GM19397 (cell line): ENCODE data around the gene RHEB.

Experiments used
- ATAC-seq: cut with Tn5 transposase; IDR thresholded peaks from one replicate; pipeline ENCODE4 v1.9.1; 2021; ENCODE audit warnings: mild to moderate bottlenecking, moderate library complexity; ENCODE audit not compliant: unreplicated experiment

The RHEB gene, protein sequence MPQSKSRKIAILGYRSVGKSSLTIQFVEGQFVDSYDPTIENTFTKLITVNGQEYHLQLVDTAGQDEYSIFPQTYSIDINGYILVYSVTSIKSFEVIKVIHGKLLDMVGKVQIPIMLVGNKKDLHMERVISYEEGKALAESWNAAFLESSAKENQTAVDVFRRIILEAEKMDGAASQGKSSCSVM

DNA sequence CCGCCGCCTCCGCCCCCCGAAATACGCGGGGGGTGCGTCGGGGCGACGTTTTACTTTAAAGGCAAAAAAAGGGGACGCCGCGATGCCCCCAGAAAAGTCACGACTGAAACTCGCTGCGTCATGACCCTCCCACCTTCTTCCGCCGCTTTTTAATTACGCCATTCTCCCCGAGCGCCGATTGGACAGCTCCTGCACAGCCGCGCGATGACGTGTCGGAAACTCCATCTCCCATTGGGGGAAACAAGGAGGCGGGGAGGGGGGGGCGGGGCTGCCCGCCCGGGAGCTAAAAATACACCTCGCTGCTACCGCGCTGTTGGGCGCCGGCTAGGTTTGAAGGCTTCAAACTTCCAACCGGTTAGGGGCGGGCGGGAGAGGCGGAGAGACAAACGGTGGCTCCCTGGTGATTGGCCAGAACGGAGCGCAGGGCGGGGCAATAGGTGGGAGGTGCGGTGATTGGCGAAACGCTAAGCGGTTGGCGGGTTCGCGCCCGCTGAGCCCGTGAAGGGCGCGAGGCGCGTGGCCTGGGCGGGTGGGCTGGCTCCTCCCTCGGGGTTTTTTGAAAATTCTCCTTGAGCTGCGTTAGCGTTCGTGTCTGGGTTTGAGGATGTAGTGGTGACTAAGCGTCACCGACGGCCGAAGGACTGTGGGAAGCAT lies at the start of gene RHEB:
TSS of gene RHEB (minus strand) at position 131 of the 654 bp plus-strand sequence. CDS start 384 bp downstream, outside the sequence.
- ATAC-seq, result peak; percentile 71

DNA sequence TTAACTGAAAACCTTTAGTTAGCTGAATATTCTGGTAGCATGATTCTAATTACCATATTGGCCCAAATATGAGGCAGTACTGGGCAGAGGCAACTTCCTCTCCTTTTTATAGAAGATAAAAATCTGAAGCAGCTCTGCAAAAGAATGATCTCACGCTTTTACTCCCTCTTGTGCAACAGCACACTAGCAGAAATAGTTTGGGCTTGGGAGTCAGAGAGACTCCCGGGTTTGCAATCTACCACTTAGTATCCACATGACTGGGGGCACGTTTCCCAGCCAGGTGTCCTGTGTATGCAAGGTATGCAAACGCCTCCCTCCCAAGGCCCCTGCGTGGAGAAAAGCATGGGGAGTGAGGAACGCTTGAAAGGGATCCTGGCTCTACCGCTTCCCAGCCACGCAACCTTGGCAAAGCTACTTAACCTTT lies 47.2 kb upstream of the RHEB start:
- ATAC-seq, result no peak

DNA sequence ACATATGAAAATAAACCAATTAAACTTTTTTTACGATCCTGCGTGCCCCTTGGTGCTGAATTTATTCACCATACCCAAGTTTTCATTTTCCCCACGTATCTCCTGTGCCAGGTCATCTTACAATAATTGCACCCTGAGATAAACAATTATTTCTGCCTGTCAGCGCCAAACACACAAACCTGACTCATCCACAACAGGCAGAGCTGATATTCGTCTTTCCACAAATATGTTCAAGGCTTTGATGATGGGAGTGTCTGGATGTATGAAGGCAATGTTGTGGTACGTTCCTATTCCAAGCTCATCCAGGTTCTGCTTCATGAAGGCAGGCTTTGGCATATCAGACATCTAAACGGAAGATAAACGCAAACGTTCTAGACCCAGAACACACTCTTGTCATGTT lies 45.8 kb upstream of the RHEB start:
- no peak for ATAC-seq

DNA sequence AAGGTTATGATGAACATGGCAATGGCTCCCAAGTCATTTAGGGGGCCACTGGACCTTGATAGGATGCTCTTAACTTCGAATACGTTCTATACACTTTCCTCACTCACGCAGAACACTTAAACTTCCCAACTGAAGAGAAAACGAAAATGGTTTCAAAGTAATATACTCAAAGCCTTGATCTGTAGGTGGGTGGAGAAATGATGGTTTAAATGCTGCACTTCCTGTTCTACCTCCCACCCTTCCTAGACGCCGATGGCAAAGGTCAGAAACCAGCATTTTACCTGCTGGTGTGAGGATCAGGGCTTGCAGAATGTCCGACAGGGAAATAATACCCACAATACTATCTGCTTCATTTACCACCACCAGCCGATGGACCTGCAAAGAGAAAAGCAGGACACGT lies 40.5 kb upstream of the RHEB start:
- no peak for ATAC-seq

DNA sequence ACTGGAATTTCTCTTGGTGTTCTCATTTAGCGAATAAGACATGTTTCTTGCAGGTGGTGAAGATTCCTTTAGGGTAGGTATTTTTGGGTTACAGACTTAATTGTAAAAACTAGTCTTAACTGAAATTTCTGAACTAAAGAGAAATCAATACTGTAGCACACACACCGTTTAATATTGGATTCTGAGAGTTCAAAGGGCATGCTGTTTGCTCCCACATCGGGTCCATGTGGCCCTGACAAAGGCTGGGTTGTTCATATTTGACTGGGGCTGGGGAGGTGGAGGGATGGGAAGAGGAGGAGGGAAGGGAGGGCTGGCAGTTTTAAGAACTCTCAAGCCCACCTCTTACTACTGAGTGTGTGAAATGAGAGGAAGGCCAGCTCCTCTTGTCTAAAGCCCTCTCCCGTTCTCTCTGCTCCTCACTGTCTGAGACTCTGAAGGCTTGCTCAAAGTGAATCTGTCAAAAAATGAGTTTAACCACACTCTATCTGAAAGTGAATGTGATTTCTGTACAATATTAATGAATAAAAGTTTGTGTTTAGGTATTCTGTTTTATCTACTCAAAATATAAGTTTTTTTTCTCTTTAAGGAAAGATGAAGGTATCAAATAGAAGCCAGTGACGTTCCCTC lies 40.0 kb upstream of the RHEB start:
- no peak for ATAC-seq

DNA sequence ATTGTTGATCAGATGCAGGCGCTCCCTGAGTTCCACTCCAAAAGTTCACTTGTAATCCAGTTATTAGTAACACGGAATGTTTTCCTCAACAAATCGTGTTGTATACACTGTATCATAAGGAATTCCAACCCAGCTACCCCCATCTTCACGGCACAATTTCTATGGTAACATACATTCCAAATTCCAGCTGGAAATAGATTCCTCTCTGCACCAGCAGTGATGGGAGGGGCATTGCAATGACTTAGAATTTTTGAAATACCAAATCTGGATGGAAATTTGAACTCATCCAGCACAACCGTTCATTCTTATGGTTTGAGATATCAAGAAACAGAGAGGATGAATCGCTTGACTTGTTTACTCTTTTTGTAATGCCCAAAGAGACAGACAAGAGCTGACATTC lies 38.9 kb upstream of the RHEB start:
- no peak for ATAC-seq

DNA sequence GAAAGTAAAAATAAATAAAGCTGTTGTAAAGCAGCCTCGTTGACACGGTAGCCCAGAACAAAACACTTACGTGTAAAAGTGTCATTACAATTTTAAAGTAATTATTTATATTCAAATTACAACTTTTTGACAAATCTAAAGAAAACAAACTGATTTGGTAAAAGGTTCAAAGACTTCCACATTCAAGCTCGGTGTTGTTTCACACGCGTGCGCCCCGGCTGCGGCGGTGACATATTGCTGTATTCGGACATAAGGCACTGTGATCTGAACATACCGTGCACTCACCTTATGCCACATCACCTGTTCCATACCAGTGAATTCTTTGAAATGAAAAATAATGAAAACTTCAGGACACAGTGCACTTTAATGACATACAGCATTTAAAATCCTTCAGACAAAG lies 36.9 kb upstream of the RHEB start:
- ATAC-seq, result no peak

DNA sequence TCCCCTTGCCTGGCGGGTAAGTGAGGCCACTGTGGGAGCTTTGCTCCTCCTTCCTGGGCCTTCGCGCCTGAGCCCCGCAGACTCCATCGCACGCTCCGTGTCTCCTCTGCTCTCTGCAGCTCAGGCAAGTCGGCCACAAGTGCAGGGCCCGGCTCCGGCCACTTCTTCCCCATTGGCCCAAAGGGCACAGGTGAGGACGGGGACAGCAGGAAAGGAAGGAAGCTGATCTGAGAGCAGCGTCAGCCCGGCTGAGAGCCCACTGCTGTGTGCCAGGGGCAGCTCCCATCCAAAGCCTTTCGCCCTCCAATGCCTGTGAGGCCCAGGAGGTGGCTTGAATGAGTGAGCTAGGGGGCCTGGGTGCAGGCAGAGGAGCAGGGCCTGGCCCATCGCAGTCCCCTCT lies 33.7 kb upstream of the RHEB start:
- no peak for ATAC-seq

DNA sequence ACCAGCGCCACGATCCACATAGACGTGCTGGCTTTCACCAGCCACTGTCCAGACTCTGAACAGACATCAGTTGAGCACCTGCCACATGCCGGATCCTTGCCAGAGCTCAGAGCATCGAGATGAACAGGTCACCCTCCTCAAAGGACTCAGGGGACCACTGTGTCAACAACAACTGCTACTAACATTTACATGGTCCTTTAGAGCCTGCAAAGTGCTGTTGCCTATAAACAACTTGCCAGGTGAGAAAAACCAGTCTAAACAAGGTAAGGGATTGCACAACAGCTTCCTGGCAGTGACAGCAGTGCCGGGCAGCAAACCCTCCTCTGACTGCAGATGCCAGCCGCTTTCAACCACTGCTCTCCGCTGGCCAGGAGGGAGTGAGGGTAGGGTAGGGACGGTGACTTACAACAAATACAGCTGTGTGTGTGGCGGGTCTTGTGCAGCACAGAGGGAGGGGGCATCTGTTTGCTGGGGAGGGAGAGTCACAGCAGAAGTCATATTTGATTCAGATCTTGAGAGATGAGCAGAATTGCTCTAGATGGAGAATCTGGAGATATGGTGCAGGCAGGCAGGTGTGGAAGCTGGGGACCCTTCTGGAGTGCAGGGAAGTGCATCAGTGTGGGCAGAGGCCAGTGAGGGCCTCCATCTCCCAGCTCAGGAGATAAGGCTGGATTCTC lies 32.8 kb upstream of the RHEB start:
- no peak for ATAC-seq

DNA sequence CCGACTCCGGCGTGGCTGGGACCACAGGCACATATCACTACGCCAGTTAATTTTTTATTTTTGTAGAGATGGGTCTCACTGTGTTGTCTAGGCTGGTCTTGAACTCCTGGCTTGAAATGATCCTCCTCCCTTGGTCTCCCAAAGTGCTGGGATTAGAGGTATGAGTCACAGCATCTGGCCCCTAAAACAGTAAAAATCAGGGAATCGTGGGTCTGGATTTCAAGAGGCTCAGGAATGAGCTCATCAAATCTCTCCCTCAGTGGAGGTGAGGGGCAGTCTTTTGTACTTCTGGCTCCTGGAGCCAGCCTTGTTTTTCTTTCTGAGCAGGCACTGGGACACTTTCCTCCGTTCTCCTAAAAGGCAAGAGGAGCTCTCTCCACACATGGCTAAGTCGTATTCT lies 32.1 kb upstream of the RHEB start:
- ATAC-seq, result no peak

DNA sequence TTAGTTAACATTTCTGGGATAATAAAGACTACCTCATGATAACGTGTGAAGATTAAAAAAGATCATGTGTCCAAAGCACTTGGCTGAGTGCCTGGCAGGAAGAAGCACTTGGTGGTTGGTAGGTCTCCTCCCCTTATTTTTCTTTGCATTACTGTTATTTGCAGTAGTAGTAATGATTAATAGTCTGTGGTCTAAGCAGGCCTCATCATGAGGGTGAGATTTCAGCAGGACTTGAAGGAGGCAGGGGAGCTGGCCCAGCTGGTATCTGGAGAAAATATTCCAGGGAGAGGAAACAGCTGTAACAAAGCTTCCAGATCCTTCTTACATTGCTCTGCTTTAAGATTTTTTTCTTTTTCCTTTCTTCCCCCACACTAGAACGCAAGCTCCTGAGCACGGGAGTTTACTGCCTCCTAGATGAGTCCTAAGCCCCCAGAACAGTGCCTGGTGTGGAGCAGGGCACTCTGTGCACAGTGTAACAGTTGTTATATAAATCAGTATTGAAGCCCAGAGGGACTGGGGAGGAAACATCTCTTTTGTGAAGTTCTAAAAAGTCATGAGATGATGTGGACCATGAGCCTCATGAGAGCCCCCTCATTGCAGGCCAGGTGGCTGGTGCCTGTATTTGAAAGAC lies 31.1 kb upstream of the RHEB start:
- no peak for ATAC-seq

DNA sequence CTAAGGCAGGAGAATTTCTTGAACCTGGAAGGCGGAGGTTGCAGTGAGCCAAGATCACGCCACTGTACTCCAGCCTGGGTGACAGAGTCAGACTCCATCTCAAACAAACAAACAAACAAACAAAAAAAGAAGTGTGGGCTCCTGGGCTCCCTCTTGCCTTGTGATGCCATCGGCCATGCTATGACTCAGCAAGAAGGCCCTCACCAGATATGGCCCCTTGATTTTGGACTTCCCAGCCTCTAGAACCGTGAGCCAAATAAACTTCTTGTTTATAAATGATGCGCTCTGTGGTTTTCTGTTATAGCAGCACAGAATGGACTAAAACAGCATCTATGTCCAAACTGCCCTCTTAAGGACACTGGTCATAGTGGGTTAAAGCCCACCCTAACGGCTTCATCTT lies 29.9 kb upstream of the RHEB start:
- no peak for ATAC-seq

DNA sequence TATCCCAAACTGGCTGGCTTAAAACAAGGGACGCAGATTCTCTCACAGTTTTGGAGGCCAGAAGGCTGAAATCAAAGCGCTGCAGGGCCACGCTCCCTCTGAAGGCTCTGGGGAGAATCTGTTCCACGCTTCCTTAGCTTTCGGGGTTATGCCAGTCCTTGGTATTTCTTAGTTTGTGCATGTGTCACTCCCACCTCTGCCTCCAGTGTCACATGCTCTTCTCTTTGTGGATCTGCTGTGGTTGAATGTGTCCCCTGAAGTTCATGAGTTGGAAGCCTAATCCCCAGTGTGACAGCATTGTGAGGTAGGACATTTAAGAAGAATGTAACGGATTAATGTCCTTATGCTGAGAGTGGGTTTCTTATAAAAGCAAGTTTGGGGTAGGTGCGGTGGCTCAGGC lies 29.4 kb upstream of the RHEB start:
- no peak for ATAC-seq

DNA sequence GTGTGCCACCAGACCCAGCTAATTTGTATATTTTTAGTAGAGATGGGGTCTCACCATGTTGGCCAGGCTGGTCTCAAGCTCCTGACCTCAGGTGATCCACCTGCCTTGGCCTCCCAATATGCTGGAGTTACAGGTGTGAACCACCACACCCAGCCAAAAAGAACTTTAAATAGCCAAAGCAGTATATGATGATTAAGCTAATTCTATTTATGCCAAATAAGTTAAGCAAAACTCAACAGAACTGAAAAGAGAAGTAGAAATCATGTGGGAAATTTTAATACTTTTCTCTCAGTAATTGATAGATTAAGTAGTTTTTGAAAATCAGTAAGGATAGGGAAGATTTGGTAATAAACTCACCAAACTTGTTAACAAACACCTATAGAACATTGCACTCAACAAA lies 24.5 kb upstream of the RHEB start:
- ATAC-seq, result no peak

DNA sequence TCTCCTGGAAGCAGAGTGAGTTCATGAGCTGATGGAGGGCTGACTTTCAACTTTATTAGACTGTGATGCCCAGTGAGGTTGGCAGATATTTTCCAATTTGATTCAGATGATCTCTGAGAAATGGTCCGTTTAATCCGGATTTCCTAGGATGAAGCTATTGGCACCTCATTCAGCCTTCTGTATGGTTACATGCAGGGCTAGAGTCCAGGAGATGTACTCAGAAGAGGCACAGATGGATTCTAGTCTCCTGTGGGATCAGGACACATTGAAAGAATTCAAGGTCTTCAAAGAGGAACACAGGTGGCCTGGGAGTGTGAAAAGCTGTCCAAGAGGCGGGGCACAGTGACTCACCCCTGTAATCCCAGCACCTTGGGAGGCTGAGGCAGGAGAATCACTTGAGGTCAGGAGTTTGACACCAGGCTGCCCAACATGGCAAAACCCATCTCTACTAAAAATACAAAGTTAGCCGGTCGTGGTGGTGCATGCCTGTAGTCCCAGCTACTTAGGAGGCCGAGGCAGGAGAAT lies 23.0 kb upstream of the RHEB start:
- ATAC-seq, result no peak

DNA sequence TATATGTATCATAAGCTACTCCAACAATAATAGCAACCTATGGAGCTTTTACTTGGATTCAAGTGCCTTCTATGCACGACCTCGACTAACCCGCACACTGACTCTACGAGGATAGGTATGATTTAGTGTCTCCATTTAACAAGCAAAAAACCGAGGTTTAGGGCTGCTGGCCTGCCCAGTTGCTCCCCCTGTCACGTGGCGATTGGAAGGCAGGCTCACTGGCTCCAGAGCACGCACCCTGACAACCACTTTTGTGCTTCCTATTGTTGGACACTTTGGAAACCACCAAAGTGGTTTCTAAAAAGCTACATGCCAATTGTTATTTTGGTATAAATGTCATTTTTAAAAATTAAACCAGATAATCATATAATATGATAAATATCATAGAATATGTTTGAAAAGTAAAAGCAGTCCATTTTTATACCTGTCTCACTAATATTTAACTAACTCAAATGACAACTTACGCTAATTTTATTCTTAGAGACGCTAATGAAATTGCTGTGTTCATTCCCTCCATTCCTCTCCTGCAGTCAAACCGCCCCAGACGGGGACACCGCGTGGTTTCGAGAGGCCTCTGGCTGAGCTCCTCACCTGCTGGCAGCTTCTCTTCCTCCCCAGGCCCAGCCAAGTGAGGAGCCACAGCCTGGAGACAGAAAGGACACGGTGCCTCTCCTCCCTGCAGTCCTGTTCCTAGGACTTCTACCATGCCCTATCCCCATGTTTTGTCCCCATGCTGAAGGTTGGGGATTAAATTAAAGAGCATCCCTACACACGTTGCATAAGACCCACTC lies 22.2 kb upstream of the RHEB start:
- ATAC-seq, result no peak

DNA sequence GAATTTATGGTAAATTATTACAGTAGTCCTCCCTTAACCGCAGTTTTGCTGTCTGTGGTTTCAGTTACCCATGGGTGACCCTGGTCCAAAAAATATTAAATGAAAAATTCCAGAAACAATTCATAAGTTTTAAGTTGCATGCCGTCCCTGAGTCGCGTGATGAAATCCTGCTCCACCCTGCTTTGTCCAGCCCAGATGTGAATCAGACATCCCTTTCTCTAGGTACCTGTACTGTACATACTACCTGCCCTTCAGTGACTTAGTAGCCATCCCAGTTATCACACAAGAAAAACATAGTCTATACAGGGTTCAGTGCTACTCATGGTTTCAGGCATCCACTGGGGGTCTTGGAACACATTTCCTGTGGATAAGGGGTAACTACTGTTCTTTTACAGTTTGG lies 20.5 kb upstream of the RHEB start:
- ATAC-seq, result no peak

DNA sequence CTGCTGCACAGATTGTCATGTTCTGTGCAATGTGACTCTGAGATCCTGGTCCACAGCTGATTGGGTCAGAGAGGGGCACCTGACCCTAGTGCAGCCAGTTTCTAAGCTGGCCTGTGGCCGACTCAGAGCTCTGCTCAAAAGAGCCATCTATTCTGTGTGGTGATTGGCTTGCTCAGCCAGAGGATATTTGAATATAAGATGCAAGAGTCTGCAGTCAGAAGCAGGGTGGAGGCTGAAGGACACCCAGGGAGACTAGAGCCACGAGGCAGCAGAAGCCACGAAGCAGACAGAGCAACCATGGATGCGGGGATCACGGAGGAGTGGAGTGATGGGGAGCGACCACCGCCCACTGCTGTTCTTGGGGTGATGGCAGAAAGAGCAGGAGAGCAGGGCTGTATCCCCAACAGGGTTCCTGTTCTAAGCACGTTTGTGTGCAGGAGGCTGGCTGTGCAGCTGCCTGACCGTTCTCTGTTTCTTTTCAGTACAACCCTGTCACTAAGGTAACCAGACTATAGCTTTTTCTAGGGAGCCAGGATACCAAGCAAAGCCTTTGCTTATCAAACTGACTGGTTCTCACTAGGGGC lies 19.5 kb upstream of the RHEB start:
- peak; percentile 80 for ATAC-seq

DNA sequence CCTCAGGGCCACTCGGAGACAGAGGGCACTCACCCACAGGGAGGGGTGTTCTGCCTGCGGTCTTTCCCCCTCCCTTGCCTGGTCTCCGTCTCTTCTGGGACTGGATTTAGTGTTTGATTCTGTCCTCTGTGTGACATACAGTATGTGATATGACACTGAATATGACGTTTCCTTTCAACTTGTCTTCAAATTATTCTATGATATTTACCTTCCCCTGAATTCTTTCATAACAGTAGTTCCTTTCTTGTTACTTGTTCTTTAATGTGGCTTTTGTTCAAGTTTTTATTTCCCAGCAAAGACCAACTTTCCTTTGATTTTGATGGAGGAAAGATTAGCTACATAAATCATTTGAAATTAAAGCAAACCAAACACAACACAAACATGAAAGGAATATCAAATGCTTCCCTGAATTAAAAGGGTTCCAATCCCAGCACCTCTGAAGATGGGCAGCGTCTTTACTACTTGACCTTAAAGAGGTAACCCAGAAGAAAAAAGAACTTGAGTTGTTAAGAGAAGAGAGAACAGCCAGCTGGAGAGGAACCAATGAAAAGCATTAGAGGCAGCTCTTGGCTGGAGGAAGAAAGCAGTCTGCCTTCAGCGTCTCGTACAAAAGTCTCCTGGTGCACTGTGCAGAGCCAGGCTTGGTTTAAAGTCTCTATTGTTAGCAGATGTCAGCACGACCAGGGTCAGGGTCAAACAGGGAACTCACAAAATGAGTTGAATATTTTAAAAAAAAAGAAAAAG lies 18.3 kb upstream of the RHEB start:
- ATAC-seq, result no peak
